ENCODE measurements around the gene SSPN. TPM values are rescaled to one million over a fixed set of nuclear protein-coding genes. Genes with fewer than 3 reads are reported as not detected.

Gene SSPN
- total RNA-seq, 3 donors from 2014 or later = 17.7 to 22.1 (median 19.7) TPM

Other genes with a start within 250 kb of the SSPN start
- gene RASSF8, start 236.9 kb upstream of the SSPN start, total RNA-seq = 10 to 100 TPM; 42.6 to 52.1 (median 47.5) TPM
- gene BHLHE41, start 70.5 kb upstream of the SSPN start, total RNA-seq = 10 to 100 TPM in 1 of 3 donors, 1 to 10 TPM in 2; 5.6 to 29.7 (median 9.2) TPM